ENCODE measurements around the gene DAAM1.

Gene DAAM1

GRCh38 chr14:59356767-59357166, 168.3 kb downstream of the DAAM1 start:
- H3K9ac ChIP-seq = no peak overlapping the region
- no peaks in the 10 kb centered on the region for H4K20me1 ChIP-seq
- no peaks in the 10 kb centered on the region for H3K9me3 ChIP-seq (replicated peaks in 1 of 11)
- H3K27me3 ChIP-seq = no peaks in the 10 kb centered on the region
- H3K4me3 ChIP-seq = no peak overlapping the region
- TF ChIP-seq Cebpa-rat (IDR thresholded peaks at IDR 0.05) = no peak
- no peak overlapping the region for H3K27ac ChIP-seq
- H3K4me1 ChIP-seq = peaks cover 25 to 46% (median 31%) of the 10 kb centered on the region in 10 experiments
- H3K36me3 ChIP-seq = peaks cover 0 to 54% (median 25%) of the 10 kb centered on the region in 11 experiments; a peak in 13 of 22 replicates
- H3K4me2 ChIP-seq = 0 out of 22 replicates have a peak overlapping the region, but pooled peaks of 2 of the 11 experiments have one; percentile 2 to 20

- H3K4me1 ChIP-seq = peaks cover 25 to 46% (median 34%) of the 10 kb centered on the region in 10 experiments
- no peaks in the 10 kb centered on the region for H4K20me1 ChIP-seq
- no peak for TF ChIP-seq Cebpa-rat (IDR thresholded peaks at IDR 0.05)
- H3K36me3 ChIP-seq = peaks cover 0 to 48% (median 22%) of the 10 kb centered on the region in 11 experiments; a peak in 13 of 22 replicates
- no peaks in the 10 kb centered on the region for H3K9me3 ChIP-seq (replicated peaks in 1 of 11)
- H3K27ac ChIP-seq = peak overlapping the region in 1 of 11 experiments; percentile 18; a peak in 1 of 22 replicates
- H3K27me3 ChIP-seq = no peaks in the 10 kb centered on the region
- H3K9ac ChIP-seq = no peak overlapping the region
- peak overlapping the region in 5 of 11 experiments; percentile 2 to 45 (median 38); a peak in 7 of 22 replicates for H3K4me2 ChIP-seq
- no peak overlapping the region for H3K4me3 ChIP-seq
Observed at GRCh38 chr14:59358102-59358501, 169.6 kb downstream of the DAAM1 start.

- H3K4me1 ChIP-seq = peaks cover 25 to 46% (median 34%) of the 10 kb centered on the region in 10 experiments
Observed at GRCh38 chr14:59358784-59359183, 170.3 kb downstream of the DAAM1 start.

GRCh38 chr14:59359431-59360124, 171.1 kb downstream of the DAAM1 start:
- Histone ChIP-seq H4K20me1 (no peaks in the 10 kb centered on the region), H3K27ac (no peak overlapping the region), H3K9me3 (replicated peaks in 1 of 11) (no peaks in the 10 kb centered on the region), H3K27me3 (no peaks in the 10 kb centered on the region), H3K4me1 (peaks cover 25 to 46% (median 34%) of the 10 kb centered on the region in 10 experiments), H3K4me3 (no peak overlapping the region), H3K36me3 (peaks cover 0 to 47% (median 28%) of the 10 kb centered on the region in 11 experiments; a peak in 15 of 22 replicates), H3K9ac (no peak overlapping the region), H3K4me2 (peak overlapping the region; percentile 26 to 79 (median 62); a peak in 21 of 22 replicates)
- TF ChIP-seq Cebpa-rat (IDR thresholded peaks at IDR 0.05) = no peak

More at GRCh38 chr14:59358784-59359183, 170.3 kb downstream of the DAAM1 start:
- H3K4me3 ChIP-seq = no peak overlapping the region
- H3K9ac ChIP-seq = no peak overlapping the region
- no peaks in the 10 kb centered on the region for H4K20me1 ChIP-seq
- H3K27ac ChIP-seq = no peak overlapping the region
- H3K4me2 ChIP-seq = peak overlapping the region in 7 of 11 experiments; percentile 26 to 79 (median 50); a peak in 10 of 22 replicates
- peaks cover 0 to 47% (median 23%) of the 10 kb centered on the region in 11 experiments; a peak in 14 of 22 replicates for H3K36me3 ChIP-seq
- TF ChIP-seq Cebpa-rat (IDR thresholded peaks at IDR 0.05) = no peak
- H3K27me3 ChIP-seq = no peaks in the 10 kb centered on the region
- H3K9me3 ChIP-seq (replicated peaks in 1 of 11) = no peaks in the 10 kb centered on the region

- H3K4me3 ChIP-seq = no peak overlapping the region
- no peak for TF ChIP-seq Cebpa-rat (IDR thresholded peaks at IDR 0.05)
- no peaks in the 10 kb centered on the region for H3K9me3 ChIP-seq (replicated peaks in 1 of 11)
- H4K20me1 ChIP-seq = no peaks in the 10 kb centered on the region
- H3K4me2 ChIP-seq = peak overlapping the region in 10 of 11 experiments; percentile 26 to 79 (median 65); a peak in 16 of 22 replicates
- no peaks in the 10 kb centered on the region for H3K27me3 ChIP-seq
- H3K36me3 ChIP-seq = peaks cover 0 to 49% (median 28%) of the 10 kb centered on the region in 11 experiments; a peak in 15 of 22 replicates
- H3K27ac ChIP-seq = no peak overlapping the region
- peaks cover 25 to 46% (median 34%) of the 10 kb centered on the region in 10 experiments for H3K4me1 ChIP-seq
- no peak overlapping the region for H3K9ac ChIP-seq
Observed at GRCh38 chr14:59360233-59360632, 171.8 kb downstream of the DAAM1 start.

GRCh38 chr14:59360923-59361794, 172.7 kb downstream of the DAAM1 start:
- Histone ChIP-seq H3K9ac (no peak overlapping the region), H3K27me3 (no peaks in the 10 kb centered on the region), H3K27ac (no peak overlapping the region), H3K4me1 (peaks cover 25 to 46% (median 34%) of the 10 kb centered on the region in 10 experiments), H3K4me3 (no peak overlapping the region), H3K9me3 (replicated peaks in 1 of 11) (no peaks in the 10 kb centered on the region), H3K4me2 (peak overlapping the region; percentile 46 to 79 (median 62)), H3K36me3 (peaks cover 0 to 40% (median 19%) of the 10 kb centered on the region in 11 experiments; a peak in 15 of 22 replicates), H4K20me1 (no peaks in the 10 kb centered on the region)
- no peak; a peak in 1 of 22 replicates for TF ChIP-seq Cebpa-rat (IDR thresholded peaks at IDR 0.05)

GRCh38 chr14:59362513-59362912, 174.0 kb downstream of the DAAM1 start:
- H3K36me3 ChIP-seq = peaks cover 0 to 36% (median 17%) of the 10 kb centered on the region in 11 experiments; a peak in 15 of 22 replicates
- no peak overlapping the region for H3K27ac ChIP-seq
- no peak overlapping the region for H3K4me3 ChIP-seq
- H3K27me3 ChIP-seq = no peaks in the 10 kb centered on the region
- TF ChIP-seq Cebpa-rat (IDR thresholded peaks at IDR 0.05) = no peak
- H3K4me2 ChIP-seq = no peak overlapping the region
- no peaks in the 10 kb centered on the region for H3K9me3 ChIP-seq (replicated peaks in 1 of 11)
- no peak overlapping the region for H3K9ac ChIP-seq
- H3K4me1 ChIP-seq = peaks cover 25 to 44% (median 34%) of the 10 kb centered on the region in 10 experiments
- no peaks in the 10 kb centered on the region for H4K20me1 ChIP-seq

- no peak overlapping the region for H3K9ac ChIP-seq
- H3K4me2 ChIP-seq = no peak overlapping the region
- H3K4me3 ChIP-seq = no peak overlapping the region
- H3K4me1 ChIP-seq = peaks cover 22 to 34% (median 29%) of the 10 kb centered on the region in 10 experiments
- H3K36me3 ChIP-seq = peaks cover 0 to 41% (median 22%) of the 10 kb centered on the region in 11 experiments; a peak in 17 of 22 replicates
- no peak overlapping the region for H3K27ac ChIP-seq
- H3K9me3 ChIP-seq (replicated peaks in 1 of 11) = no peaks in the 10 kb centered on the region
- H3K27me3 ChIP-seq = no peaks in the 10 kb centered on the region
- TF ChIP-seq Cebpa-rat (IDR thresholded peaks at IDR 0.05) = no peak
- no peaks in the 10 kb centered on the region for H4K20me1 ChIP-seq
Observed at GRCh38 chr14:59363531-59364226, 175.2 kb downstream of the DAAM1 start.
